Ishikawa (cell line): ENCODE measurements around the gene ST6GALNAC4.

Experiments used
- CEBPB ChIP-seq: IDR thresholded peaks from 2 replicates; pipeline ENCODE4 v1.6.1; 2012
- CREB1 ChIP-seq: IDR thresholded peaks from 2 replicates; pipeline ENCODE4 v1.6.1; 2012; ENCODE audit warnings: low read depth
- EGR1 ChIP-seq: IDR thresholded peaks from 2 replicates; pipeline ENCODE4 v1.6.1; 2012
- EP300 ChIP-seq: IDR thresholded peaks from 2 replicates; pipeline ENCODE4 v1.6.1; 2012; ENCODE audit warnings: borderline replicate concordance
- FOXM1 ChIP-seq: IDR thresholded peaks from 2 replicates; pipeline ENCODE4 v1.6.1; 2012; ENCODE audit warnings: low read depth, borderline replicate concordance
- NFIC ChIP-seq: IDR thresholded peaks from 2 replicates; pipeline ENCODE4 v1.6.1; 2012
- RAD21 ChIP-seq: IDR thresholded peaks from 2 replicates; pipeline ENCODE4 v1.6.1; 2012; ENCODE audit warnings: low read depth
- TAF1 ChIP-seq: IDR thresholded peaks from 2 replicates; pipeline ENCODE4 v1.6.1; 2012; ENCODE audit warnings: low read depth, mild to moderate bottlenecking
- TCF12 ChIP-seq: IDR thresholded peaks from 2 replicates; pipeline ENCODE4 v1.6.1; 2012; ENCODE audit warnings: low read depth
- TEAD4 ChIP-seq: IDR thresholded peaks from 2 replicates; pipeline ENCODE4 v1.6.1; 2012
- USF1 ChIP-seq: IDR thresholded peaks from 2 replicates; pipeline ENCODE4 v1.6.1; 2012
- YY1 ChIP-seq: IDR thresholded peaks from 2 replicates; pipeline ENCODE4 v1.6.1; 2012; ENCODE audit warnings: low read depth
- ZBTB7A ChIP-seq: IDR thresholded peaks from 2 replicates; pipeline ENCODE4 v1.6.1; 2012; ENCODE audit warnings: low read depth
- TF ChIP-seq, protein P1 (sequence below): IDR thresholded peaks from 2 replicates; pipeline ENCODE4 v1.6.1; 2012; ENCODE audit warnings: low read depth, mild to moderate bottlenecking

Gene ST6GALNAC4

DNA sequence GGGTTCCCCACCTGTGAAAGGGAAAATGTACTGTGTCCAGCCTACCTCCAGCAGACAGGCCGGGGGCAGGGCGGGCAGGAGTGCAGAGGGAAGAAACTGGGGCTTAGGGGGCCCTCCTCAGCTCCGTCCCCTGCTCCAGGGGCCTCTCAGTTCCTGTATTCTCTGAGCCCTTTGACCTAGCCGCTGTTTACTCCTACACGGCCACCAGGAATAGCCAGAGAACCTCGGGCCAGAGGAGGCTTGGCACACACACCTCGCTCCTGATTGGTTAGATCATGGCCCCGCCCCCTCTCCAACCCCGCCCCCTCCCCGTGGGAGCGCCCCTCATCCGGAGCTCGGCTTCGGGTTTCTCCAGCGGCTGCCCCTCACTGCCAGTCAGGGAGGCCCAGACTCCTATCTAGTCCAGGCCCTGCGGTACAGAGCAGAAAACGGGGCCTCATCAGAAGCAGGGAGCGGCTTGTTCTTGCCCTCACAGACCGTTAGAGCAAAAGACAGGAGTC lies 19.6 kb downstream of the ST6GALNAC4 start:
- TF ChIP-seq CEBPB (no peak), FOXM1 (no peak)
- TF ChIP-seq, protein P1, sequence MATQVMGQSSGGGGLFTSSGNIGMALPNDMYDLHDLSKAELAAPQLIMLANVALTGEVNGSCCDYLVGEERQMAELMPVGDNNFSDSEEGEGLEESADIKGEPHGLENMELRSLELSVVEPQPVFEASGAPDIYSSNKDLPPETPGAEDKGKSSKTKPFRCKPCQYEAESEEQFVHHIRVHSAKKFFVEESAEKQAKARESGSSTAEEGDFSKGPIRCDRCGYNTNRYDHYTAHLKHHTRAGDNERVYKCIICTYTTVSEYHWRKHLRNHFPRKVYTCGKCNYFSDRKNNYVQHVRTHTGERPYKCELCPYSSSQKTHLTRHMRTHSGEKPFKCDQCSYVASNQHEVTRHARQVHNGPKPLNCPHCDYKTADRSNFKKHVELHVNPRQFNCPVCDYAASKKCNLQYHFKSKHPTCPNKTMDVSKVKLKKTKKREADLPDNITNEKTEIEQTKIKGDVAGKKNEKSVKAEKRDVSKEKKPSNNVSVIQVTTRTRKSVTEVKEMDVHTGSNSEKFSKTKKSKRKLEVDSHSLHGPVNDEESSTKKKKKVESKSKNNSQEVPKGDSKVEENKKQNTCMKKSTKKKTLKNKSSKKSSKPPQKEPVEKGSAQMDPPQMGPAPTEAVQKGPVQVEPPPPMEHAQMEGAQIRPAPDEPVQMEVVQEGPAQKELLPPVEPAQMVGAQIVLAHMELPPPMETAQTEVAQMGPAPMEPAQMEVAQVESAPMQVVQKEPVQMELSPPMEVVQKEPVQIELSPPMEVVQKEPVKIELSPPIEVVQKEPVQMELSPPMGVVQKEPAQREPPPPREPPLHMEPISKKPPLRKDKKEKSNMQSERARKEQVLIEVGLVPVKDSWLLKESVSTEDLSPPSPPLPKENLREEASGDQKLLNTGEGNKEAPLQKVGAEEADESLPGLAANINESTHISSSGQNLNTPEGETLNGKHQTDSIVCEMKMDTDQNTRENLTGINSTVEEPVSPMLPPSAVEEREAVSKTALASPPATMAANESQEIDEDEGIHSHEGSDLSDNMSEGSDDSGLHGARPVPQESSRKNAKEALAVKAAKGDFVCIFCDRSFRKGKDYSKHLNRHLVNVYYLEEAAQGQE = no peak

DNA sequence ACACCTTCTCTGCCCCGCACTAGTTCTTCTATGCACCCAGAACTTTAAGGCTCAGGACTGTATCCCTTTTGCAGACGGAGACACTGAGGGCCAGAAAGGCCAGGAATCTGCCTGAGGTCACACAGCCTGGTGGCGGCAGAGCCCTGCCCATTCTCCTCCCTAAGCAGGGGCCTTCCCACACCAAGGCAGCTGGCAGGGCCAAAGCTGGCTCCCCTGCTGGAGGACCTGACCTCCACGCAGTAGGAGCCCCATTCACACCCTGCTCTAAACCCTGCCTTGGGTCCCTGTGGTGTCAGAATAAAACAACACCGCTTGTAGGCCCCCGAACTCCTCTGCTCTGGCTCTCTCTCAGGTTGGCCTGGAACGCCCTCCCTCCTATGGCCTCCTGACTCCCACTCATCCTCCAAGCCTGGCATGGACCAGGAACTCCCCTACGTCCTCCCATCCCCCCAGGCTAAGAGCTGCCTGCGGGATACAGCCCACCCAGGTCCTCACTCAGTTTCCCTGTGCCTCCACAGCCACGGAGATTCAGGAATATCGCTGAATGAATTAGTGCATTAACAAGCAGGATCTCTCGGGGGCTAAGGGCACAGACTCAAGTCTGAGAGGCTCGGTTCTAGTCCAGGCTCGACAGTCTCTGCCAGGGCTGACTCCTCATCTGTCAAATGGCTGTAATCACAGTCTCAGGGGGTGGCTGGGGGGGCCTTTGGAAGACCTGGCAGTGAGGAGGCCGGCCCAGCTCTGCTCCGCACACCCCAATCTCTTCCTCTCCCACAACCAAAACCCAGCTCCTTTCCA lies 20.2 kb downstream of the ST6GALNAC4 start:
- TF ChIP-seq TAF1 = no peak
- no peak for TF ChIP-seq EGR1
- no peak for TF ChIP-seq ZBTB7A
- TF ChIP-seq EP300 = no peak
- no peak for TF ChIP-seq USF1
- TF ChIP-seq TEAD4 = no peak

DNA sequence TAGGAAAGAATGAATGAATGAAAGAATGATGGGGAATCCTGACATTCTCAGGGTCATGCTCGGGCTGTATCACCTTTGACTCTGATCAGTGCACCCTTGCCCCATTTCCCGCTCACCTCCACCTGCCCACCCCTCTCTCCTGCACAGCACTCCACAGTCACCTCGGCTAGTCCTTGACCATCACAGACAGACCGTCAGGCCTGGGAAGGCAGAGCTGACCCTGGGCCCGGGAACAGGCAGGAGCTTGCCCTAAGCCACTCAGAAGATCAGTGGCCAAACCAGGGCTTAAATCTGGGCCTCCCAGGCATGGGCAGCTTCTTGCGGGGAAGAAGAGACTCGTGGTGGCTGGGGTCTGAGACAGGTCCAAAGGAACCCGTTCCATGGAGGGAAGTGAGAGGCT lies 21.0 kb downstream of the ST6GALNAC4 start:
- TF ChIP-seq TEAD4 (no peak), TCF12 (no peak)

- no peak for TF ChIP-seq RAD21
Measured at GRCh38 chr9:127893392-127893791, 23.4 kb downstream of the ST6GALNAC4 start.

GRCh38 chr9:127892831-127893230 lies 24.0 kb downstream of the ST6GALNAC4 start:
- TF ChIP-seq EP300 (no peak), ZBTB7A (no peak), NFIC (no peak), EGR1 (no peak), TCF12 (no peak), TAF1 (no peak), CREB1 (no peak), YY1 (no peak)
- TF ChIP-seq, protein P1 = no peak

DNA sequence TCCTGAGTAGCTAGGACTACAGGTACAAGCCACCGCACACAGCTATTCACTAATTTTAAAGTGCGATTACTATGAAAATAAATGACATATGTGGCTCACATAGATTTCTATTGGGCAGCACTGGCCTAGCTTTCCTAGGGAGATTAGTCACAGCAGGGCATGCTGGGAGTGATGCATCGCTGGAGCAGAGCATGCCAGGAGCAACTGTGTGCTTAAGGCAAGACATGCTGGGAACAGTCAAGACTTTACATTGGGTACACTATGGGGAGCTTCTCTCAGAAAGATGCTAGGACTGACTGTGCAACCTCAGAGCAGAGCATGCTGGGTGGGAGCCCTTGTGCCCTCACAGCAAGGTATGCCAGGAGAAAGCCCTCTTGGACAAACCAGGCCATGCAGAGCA lies 26.8 kb downstream of the ST6GALNAC4 start:
- no peak for TF ChIP-seq TCF12
- no peak for TF ChIP-seq NFIC

- TF ChIP-seq CEBPB (no peak), ZBTB7A (no peak), TAF1 (no peak), USF1 (no peak), CREB1 (no peak), NFIC (no peak), TEAD4 (no peak), FOXM1 (no peak), YY1 (no peak)
- TF ChIP-seq, protein P1 = no peak
Measured at GRCh38 chr9:127887792-127888191, 29.0 kb downstream of the ST6GALNAC4 start.
